Measurements from ENCODE around the gene DGKA.

The DGKA gene

GRCh38 chr12:55934773-55935172 is 3.8 kb downstream of the DGKA start:
- Histone ChIP-seq H3K27ac (replicated peaks) (no peak overlapping the region), H3K27me3 (ENCODE audit: insufficient read depth, poor library complexity, severe bottlenecking) (no peaks in the 10 kb centered on the region), H3K4me3 (replicated peaks; ENCODE audit: insufficient read depth, low read length) (no peak overlapping the region)
- TF ChIP-seq SPI1 (IDR thresholded peaks at IDR 0.05; ENCODE audit: borderline replicate concordance, low read depth) (no peak), GABPA (IDR thresholded peaks at IDR 0.05; ENCODE audit: low read depth) (no peak), CTCF (IDR thresholded peaks at IDR 0.05; ENCODE audit: insufficient read depth, low read length) (no peak), POLR2AphosphoS5 (IDR thresholded peaks at IDR 0.05; ENCODE audit: low read depth) (no peak)
- TF ChIP-seq, protein P1, sequence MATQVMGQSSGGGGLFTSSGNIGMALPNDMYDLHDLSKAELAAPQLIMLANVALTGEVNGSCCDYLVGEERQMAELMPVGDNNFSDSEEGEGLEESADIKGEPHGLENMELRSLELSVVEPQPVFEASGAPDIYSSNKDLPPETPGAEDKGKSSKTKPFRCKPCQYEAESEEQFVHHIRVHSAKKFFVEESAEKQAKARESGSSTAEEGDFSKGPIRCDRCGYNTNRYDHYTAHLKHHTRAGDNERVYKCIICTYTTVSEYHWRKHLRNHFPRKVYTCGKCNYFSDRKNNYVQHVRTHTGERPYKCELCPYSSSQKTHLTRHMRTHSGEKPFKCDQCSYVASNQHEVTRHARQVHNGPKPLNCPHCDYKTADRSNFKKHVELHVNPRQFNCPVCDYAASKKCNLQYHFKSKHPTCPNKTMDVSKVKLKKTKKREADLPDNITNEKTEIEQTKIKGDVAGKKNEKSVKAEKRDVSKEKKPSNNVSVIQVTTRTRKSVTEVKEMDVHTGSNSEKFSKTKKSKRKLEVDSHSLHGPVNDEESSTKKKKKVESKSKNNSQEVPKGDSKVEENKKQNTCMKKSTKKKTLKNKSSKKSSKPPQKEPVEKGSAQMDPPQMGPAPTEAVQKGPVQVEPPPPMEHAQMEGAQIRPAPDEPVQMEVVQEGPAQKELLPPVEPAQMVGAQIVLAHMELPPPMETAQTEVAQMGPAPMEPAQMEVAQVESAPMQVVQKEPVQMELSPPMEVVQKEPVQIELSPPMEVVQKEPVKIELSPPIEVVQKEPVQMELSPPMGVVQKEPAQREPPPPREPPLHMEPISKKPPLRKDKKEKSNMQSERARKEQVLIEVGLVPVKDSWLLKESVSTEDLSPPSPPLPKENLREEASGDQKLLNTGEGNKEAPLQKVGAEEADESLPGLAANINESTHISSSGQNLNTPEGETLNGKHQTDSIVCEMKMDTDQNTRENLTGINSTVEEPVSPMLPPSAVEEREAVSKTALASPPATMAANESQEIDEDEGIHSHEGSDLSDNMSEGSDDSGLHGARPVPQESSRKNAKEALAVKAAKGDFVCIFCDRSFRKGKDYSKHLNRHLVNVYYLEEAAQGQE (IDR thresholded peaks at IDR 0.05; ENCODE audit: insufficient replicate concordance, low read depth): no peak
- DNase-seq (ENCODE audit: low read depth in 1 of 2, low spot score in 1 of 2): no peak

DNA sequence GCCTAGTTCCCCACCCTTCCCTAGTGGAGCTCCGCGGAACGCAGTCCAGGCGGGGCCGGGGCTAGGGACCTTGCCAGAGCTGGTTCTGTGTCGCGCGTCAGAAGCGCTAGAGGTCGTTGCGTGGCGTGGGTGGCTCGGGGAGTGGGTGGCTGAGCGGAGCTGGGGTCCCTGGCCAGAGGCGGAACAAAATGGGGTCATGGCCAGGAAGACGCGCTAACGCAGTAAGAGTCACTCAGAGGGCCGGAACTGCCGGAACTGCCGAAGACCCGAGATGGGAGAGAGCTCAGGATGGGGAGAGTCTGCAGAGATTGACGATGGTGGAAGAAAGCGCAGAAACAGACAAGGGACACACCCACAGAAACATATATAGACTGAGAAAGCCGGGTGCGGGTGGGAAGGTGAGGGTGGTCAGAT is 4.8 kb downstream of the DGKA start:
- H3K27ac ChIP-seq (replicated peaks): no peak overlapping the region
- TF ChIP-seq GABPA (IDR thresholded peaks at IDR 0.05; ENCODE audit: low read depth) (no peak), POLR2AphosphoS5 (IDR thresholded peaks at IDR 0.05; ENCODE audit: low read depth) (no peak), CTCF (IDR thresholded peaks at IDR 0.05; ENCODE audit: insufficient read depth, low read length) (no peak), SPI1 (IDR thresholded peaks at IDR 0.05; ENCODE audit: borderline replicate concordance, low read depth) (no peak)
- TF ChIP-seq, protein P1 (IDR thresholded peaks at IDR 0.05; ENCODE audit: insufficient replicate concordance, low read depth): no peak
- no peak for DNase-seq (ENCODE audit: low read depth in 1 of 2, low spot score in 1 of 2)
- H3K4me3 ChIP-seq (replicated peaks; ENCODE audit: insufficient read depth, low read length): no peak overlapping the region
- no peaks in the 10 kb centered on the region for H3K27me3 ChIP-seq (ENCODE audit: insufficient read depth, poor library complexity, severe bottlenecking)

DNA sequence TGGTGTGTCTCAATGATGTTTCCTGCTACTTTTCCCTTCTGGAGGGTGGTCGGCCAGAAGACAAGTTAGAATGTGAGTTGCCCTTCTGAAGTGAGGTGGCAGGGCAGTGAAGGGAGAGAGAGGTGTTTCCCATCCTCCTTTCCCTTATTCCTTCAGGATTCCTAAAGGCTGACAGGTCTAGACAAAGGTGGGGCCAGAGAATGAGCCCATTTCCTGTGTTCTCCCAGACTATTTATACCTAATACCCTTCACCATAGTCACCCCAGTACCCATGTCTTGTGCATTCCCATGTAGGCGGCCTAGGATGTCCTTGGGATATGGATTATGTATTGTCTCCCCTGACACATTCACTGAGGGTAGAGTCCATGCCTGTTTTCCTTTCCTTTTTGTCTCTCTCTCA is 7.0 kb downstream of the DGKA start:
- no peak for DNase-seq (ENCODE audit: low read depth in 1 of 2, low spot score in 1 of 2)
- no peak overlapping the region for H3K4me3 ChIP-seq (replicated peaks; ENCODE audit: insufficient read depth, low read length)
- no peaks in the 10 kb centered on the region for H3K27me3 ChIP-seq (ENCODE audit: insufficient read depth, poor library complexity, severe bottlenecking)
- TF ChIP-seq, protein P1 (IDR thresholded peaks at IDR 0.05; ENCODE audit: insufficient replicate concordance, low read depth): no peak
- TF ChIP-seq CTCF (IDR thresholded peaks at IDR 0.05; ENCODE audit: insufficient read depth, low read length) (no peak), SPI1 (IDR thresholded peaks at IDR 0.05; ENCODE audit: borderline replicate concordance, low read depth) (no peak), GABPA (IDR thresholded peaks at IDR 0.05; ENCODE audit: low read depth) (no peak), POLR2AphosphoS5 (IDR thresholded peaks at IDR 0.05; ENCODE audit: low read depth) (no peak)
- no peak overlapping the region for H3K27ac ChIP-seq (replicated peaks)
